Measurements from ENCODE around the gene ASMTL. TPM values are rescaled to one million over a fixed set of nuclear protein-coding genes. Genes with fewer than 3 reads are reported as not detected.
A peak's percentile ranks its signal among the peaks of the same experiment; 100 is the strongest.
"Not testable (repeated sequence)": the region's sequence is repeated elsewhere in the genome, so short reads cannot be mapped to it uniquely, and the experiment has no call there.

Gene ASMTL
- 26.4 and 27.5 TPM in 2 replicates for total RNA-seq (2014; rRNA removed; shearing (Covaris generic))

- peaks cover 7% of the 10 kb centered on the region for H3K36me3 ChIP-seq
- DNase-seq, result peak; percentile 97 to 99
- H3K9me3 ChIP-seq (replicated peaks), result 0 out of 2 replicates have a peak, but pooled peaks cover 3% of the 10 kb centered on the region
- peak within 1 kb of the TSS; percentile 98 for H3K4me3 ChIP-seq
- no peaks in the 10 kb centered on the region for H3K27me3 ChIP-seq
- peak within 1 kb of the TSS; percentile 76 for H3K27ac ChIP-seq
- H3K4me1 ChIP-seq, result no peaks in the 10 kb centered on the region
Observed at GRCh38 chrX:1452516-1453394, at the start of gene ASMTL. TSS of gene ASMTL (minus strand) at chrX:1452909. CDS start at chrX:1452840, 69 bp downstream.

- no peaks in the 10 kb centered on the region for H3K4me1 ChIP-seq
- no peaks in the 10 kb centered on the region for H3K27me3 ChIP-seq
- H3K9me3 ChIP-seq (replicated peaks), result no peaks in the 10 kb centered on the region
- H3K4me3 ChIP-seq, result no peak overlapping the region
- no peaks in the 10 kb centered on the region for H3K36me3 ChIP-seq
- DNase-seq, result no peak
- no peak overlapping the region for H3K27ac ChIP-seq
Observed at GRCh38 chrX:1502241-1502640, 49.5 kb upstream of the ASMTL start.

- no peaks in the 10 kb centered on the region for H3K27me3 ChIP-seq
- H3K27ac ChIP-seq, result no peak overlapping the region
- no peaks in the 10 kb centered on the region for H3K36me3 ChIP-seq
- no peak overlapping the region for H3K4me3 ChIP-seq
- DNase-seq, result no peak
- H3K4me1 ChIP-seq, result no peaks in the 10 kb centered on the region
- H3K9me3 ChIP-seq (replicated peaks), result no peaks in the 10 kb centered on the region
Observed at GRCh38 chrX:1500701-1501624, 48.3 kb upstream of the ASMTL start.

- Histone ChIP-seq H3K4me1 (no peaks in the 10 kb centered on the region), H3K9me3 (replicated peaks) (no peaks in the 10 kb centered on the region), H3K27ac (no peak overlapping the region), H3K4me3 (no peak overlapping the region), H3K36me3 (no peaks in the 10 kb centered on the region), H3K27me3 (no peaks in the 10 kb centered on the region)
- DNase-seq, result no peak
Observed at GRCh38 chrX:1496076-1496475, 43.4 kb upstream of the ASMTL start.

GRCh38 chrX:1493877-1494510, 41.3 kb upstream of the ASMTL start:
- DNase-seq, result peak in 1 of 2 experiments; percentile 34
- no peak overlapping the region for H3K4me3 ChIP-seq
- H3K27ac ChIP-seq, result no peak overlapping the region
- H3K36me3 ChIP-seq, result no peaks in the 10 kb centered on the region
- H3K4me1 ChIP-seq, result no peaks in the 10 kb centered on the region
- no peaks in the 10 kb centered on the region for H3K9me3 ChIP-seq (replicated peaks)
- no peaks in the 10 kb centered on the region for H3K27me3 ChIP-seq

GRCh38 chrX:1493412-1493811, 40.7 kb upstream of the ASMTL start:
- Histone ChIP-seq H3K27ac (no peak overlapping the region), H3K36me3 (no peaks in the 10 kb centered on the region), H3K4me1 (no peaks in the 10 kb centered on the region), H3K27me3 (no peaks in the 10 kb centered on the region), H3K9me3 (replicated peaks) (no peaks in the 10 kb centered on the region), H3K4me3 (no peak overlapping the region)
- no peak for DNase-seq

- no peaks in the 10 kb centered on the region for H3K4me1 ChIP-seq
- DNase-seq, result no peak
Observed at GRCh38 chrX:1492421-1493012, 39.8 kb upstream of the ASMTL start.

GRCh38 chrX:1491851-1492349, 39.2 kb upstream of the ASMTL start:
- no peaks in the 10 kb centered on the region for H3K9me3 ChIP-seq (replicated peaks)
- H3K27ac ChIP-seq, result no peak overlapping the region
- no peaks in the 10 kb centered on the region for H3K4me1 ChIP-seq
- H3K36me3 ChIP-seq, result no peaks in the 10 kb centered on the region
- H3K4me3 ChIP-seq, result no peak overlapping the region
- peak; percentile 33 to 44 for DNase-seq
- H3K27me3 ChIP-seq, result no peaks in the 10 kb centered on the region

More at GRCh38 chrX:1492421-1493012, 39.8 kb upstream of the ASMTL start:
- Histone ChIP-seq H3K9me3 (replicated peaks) (no peaks in the 10 kb centered on the region), H3K27ac (no peak overlapping the region), H3K4me3 (no peak overlapping the region), H3K27me3 (no peaks in the 10 kb centered on the region), H3K36me3 (no peaks in the 10 kb centered on the region)

GRCh38 chrX:1491248-1491647, 38.5 kb upstream of the ASMTL start:
- DNase-seq, result not testable (repeated sequence)

GRCh38 chrX:1490723-1491122, 38.0 kb upstream of the ASMTL start:
- not testable (repeated sequence) for H3K36me3 ChIP-seq; H3K9me3 ChIP-seq (replicated peaks); DNase-seq; H3K27ac ChIP-seq; H3K4me3 ChIP-seq; H3K4me1 ChIP-seq; H3K27me3 ChIP-seq

More at GRCh38 chrX:1491248-1491647, 38.5 kb upstream of the ASMTL start:
- not testable (repeated sequence) for H3K27me3 ChIP-seq; H3K9me3 ChIP-seq (replicated peaks); H3K4me3 ChIP-seq; H3K36me3 ChIP-seq; H3K4me1 ChIP-seq; H3K27ac ChIP-seq

- H3K4me1 ChIP-seq; H3K9me3 ChIP-seq (replicated peaks); H3K36me3 ChIP-seq; H3K4me3 ChIP-seq; H3K27ac ChIP-seq; DNase-seq; H3K27me3 ChIP-seq: not testable (repeated sequence)
Observed at GRCh38 chrX:1489354-1489753, 36.6 kb upstream of the ASMTL start.

GRCh38 chrX:1488745-1489144, 36.0 kb upstream of the ASMTL start:
- no peak for DNase-seq
- Histone ChIP-seq H3K4me1 (no peaks in the 10 kb centered on the region), H3K27ac (no peak overlapping the region), H3K27me3 (no peaks in the 10 kb centered on the region), H3K36me3 (no peaks in the 10 kb centered on the region), H3K4me3 (no peak overlapping the region), H3K9me3 (replicated peaks) (no peaks in the 10 kb centered on the region)

- Histone ChIP-seq H3K9me3 (replicated peaks) (no peaks in the 10 kb centered on the region), H3K4me1 (no peaks in the 10 kb centered on the region), H3K27me3 (no peaks in the 10 kb centered on the region), H3K36me3 (no peaks in the 10 kb centered on the region), H3K27ac (no peak overlapping the region), H3K4me3 (no peak overlapping the region)
- no peak for DNase-seq
Observed at GRCh38 chrX:1488141-1488540, 35.4 kb upstream of the ASMTL start.

- no peaks in the 10 kb centered on the region for H3K4me1 ChIP-seq
- H3K36me3 ChIP-seq, result no peaks in the 10 kb centered on the region
- H3K27me3 ChIP-seq, result no peaks in the 10 kb centered on the region
- H3K4me3 ChIP-seq, result no peak overlapping the region
- H3K9me3 ChIP-seq (replicated peaks), result no peaks in the 10 kb centered on the region
- H3K27ac ChIP-seq, result no peak overlapping the region
- DNase-seq, result no peak
Observed at GRCh38 chrX:1487401-1487800, 34.7 kb upstream of the ASMTL start.
